Heart left ventricle (tissue), 16 donors: ENCODE measurements around the gene KDM2A. TPM values are rescaled to one million over a fixed set of nuclear protein-coding genes. Genes with fewer than 3 reads are reported as not detected.

Experiments
- ATAC-seq, 4 donors: fragments of 200-7000 bp; cut with Tn5 transposase; one replicate each; pipeline ENCODE4 v1.9.1; 2020 to 2022; ENCODE audit warnings: moderate library complexity in 4 of 4, mild to moderate bottlenecking in 3 of 4, moderate number of reproducible peaks in 1 of 4
- DNase-seq, 5 donors: peaks; one replicate each; pipeline ENCODE4 v3.0.0-alpha.2; 2020
- H3K27ac ChIP-seq, 12 donors: fragments of 200-600 bp; sonication (generic) in 4 of 12; one replicate each; pipeline versions ENCODE4 v1.5.0 to v1.8.0; 2016 to 2022; ENCODE audit warnings: mild to moderate bottlenecking in 2 of 12
- H3K27me3 ChIP-seq, 9 donors: fragments of 200-600 bp; sonication (generic) in 2 of 9; one replicate each; pipeline versions ENCODE4 v1.5.1 to v1.8.0; 2016 to 2022; ENCODE audit warnings: mild to moderate bottlenecking in 3 of 9
- H3K36me3 ChIP-seq, 9 donors: fragments of 200-600 bp; sonication (generic) in 2 of 9; one replicate each; pipeline versions ENCODE4 v1.5.0 to v1.8.0; 2018 to 2022; ENCODE audit warnings: mild to moderate bottlenecking in 2 of 9
- H3K4me1 ChIP-seq, 12 donors: fragments of 200-600 bp; sonication (generic) in 4 of 12; one replicate each; pipeline versions ENCODE4 v1.5.0 to v1.8.0; 2016 to 2022; ENCODE audit warnings: mild to moderate bottlenecking in 3 of 12
- H3K4me3 ChIP-seq, 12 donors: fragments of 200-600 bp; sonication (generic) in 4 of 12; one replicate each; pipeline versions ENCODE4 v1.5.0 to v1.8.0; 2017 to 2022; ENCODE audit warnings: mild to moderate bottlenecking in 9 of 12, moderate library complexity in 4 of 12
- H3K9me3 ChIP-seq, 12 donors: fragments of 200-600 bp; sonication (generic) in 4 of 12; one replicate each; pipeline versions ENCODE4 v1.5.0 to v1.8.0; 2016 to 2022; ENCODE audit warnings: mild to moderate bottlenecking in 1 of 12
- POLR2A ChIP-seq, 2 donors: fragments of 450-650 bp; IDR thresholded peaks; one replicate each; pipeline ENCODE4 v1.6.1; 2017; ENCODE audit warnings: antibody characterized with exemption in 2 of 2, mild to moderate bottlenecking in 2 of 2, moderate library complexity in 2 of 2
- WGBS, 4 donors: extraction: QIAGEN DNeasy Blood & Tissue Kit in 2 of 4; methylation state at CpG; one replicate each; pipeline versions ENCODE4 v1.1.5 to v1.1.7; 2013 to 2018; 5-methylcytosine and 5-hydroxymethylcytosine counted together
- intact Hi-C, 10 donors: fragments of 100-400 bp; cut with DNase I; formaldehyde crosslinking; loops; one replicate each; pipeline versions ENCODE4 v1.11.1 to v1.14.2; 2022
- polyA plus RNA-seq, 2 donors: library from polyadenylated mRNA; stranded (reverse); fragments of 200-250 nt; gene quantifications; one replicate each; pipeline ENCODE4 v1.2.3, GENCODE V29; 2013
- total RNA-seq, 9 donors: library from RNA; depleted of rRNA in 2 of 9; stranded (reverse); fragments of >200 nt in 2 of 9; fragmentation: NEBNext Ultra II Directional in 3 of 9; extraction: Animal tissue kit (Norgen Biotek cat#: 25700) in 3 of 9; gene quantifications; one replicate each; pipeline versions ENCODE4 v1.1.0 to v1.2.4, GENCODE V29; 2016 to 2023
- TF ChIP-seq, protein P1 (sequence below), 12 donors: fragments of 200-600 bp; sonication (generic) in 4 of 12; IDR thresholded peaks; one replicate each; pipeline versions ENCODE4 v1.5.0 to v1.8.0; 2018 to 2022; ENCODE audit warnings: antibody characterized with exemption in 12 of 12, mild to moderate bottlenecking in 5 of 12
- donor health status: ischemic (EF 13 %, LVEDD 7.1; RV severe dilation, severe dysfunction).
- donor health status: healthy with polysubstance abuse.
- donor health status: DM: no; HTN: yes; CAD: no.
- donor health status: DM: no; HTN: no; CAD: no.
- donor health status: ischemic (EF 25% LVEDD 6.9; RV normal size, moderate dysfunction).
- donor health status: ischemic (EF 25% LVEDD 5.7; RV mildly dilated, moderate dysfunction).
- donor health status: healthy.
- donor health status: DM: yes; HTN: yes; CAD: no.
- donor health status: ischemic (EF 35%, LVEDD 5.7; RV mildly dilated, moderate dysfunction).
- donor health status: nonischemic (EF 11% LVEDD 7.7; RV severe dilation, severe dysfunction).
- donor health status: DM: yes; HTN: yes; CAD: no.
- donor health status: PGD.
- donor health status: ischemic (EF 29% LVEDD 5.4; RV normal size, mild dysfunction).
- donor health status: nonischemic (EF 23%, LVEDD 6.1; RV moderate dilation, normal function).

Gene KDM2A
- total and polyA plus RNA-seq, 11 donors = 23.4 to 66.4 (median 37.3) TPM

DNA sequence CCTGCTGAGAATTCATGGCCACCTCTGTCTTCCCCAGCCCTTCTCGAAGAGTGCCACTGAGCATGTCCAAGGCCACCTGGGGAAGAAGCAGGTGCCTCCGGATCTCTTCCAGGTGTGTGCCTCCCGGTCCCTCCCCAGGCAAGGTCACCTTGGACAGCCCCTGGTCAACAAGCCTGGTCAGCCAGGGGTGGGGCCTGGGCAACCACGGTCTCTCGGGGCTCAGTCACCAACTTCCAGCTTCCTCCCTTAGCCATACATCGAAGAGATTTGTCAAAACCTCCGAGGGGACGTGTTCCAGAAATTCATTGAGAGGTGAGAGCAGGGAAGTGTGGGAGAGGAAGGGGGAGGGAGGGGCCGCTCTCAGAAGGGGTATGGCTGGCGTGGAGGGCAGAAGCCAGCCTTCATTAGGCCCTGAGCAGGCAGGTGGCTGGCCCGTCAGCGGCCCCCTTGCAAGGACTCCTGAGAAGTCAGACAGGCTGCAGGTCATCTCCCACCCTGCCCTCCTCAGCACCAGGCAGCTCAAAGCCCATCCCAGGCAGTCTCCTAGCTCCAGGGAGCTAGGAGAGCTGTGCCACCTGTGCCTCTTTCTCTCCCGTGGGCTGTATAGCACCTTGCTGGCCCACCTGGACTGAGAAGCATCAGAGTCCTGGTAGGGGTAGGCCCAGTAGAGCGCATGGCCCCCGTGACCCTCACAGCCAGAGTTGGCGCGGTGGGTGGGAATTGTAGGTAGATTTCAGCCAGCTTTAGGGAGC, 160.7 kb downstream of the KDM2A start:
- no peak overlapping the region for H3K4me3 ChIP-seq
- H3K4me1 ChIP-seq = peaks cover 12 to 97% (median 49%) of the 10 kb centered on the region in 12 donors
- 83 to 87% (median 85%) methylated on average over 16 to 17 of the region's 17 CpGs for WGBS, 4 donors
- TF ChIP-seq, protein P1, sequence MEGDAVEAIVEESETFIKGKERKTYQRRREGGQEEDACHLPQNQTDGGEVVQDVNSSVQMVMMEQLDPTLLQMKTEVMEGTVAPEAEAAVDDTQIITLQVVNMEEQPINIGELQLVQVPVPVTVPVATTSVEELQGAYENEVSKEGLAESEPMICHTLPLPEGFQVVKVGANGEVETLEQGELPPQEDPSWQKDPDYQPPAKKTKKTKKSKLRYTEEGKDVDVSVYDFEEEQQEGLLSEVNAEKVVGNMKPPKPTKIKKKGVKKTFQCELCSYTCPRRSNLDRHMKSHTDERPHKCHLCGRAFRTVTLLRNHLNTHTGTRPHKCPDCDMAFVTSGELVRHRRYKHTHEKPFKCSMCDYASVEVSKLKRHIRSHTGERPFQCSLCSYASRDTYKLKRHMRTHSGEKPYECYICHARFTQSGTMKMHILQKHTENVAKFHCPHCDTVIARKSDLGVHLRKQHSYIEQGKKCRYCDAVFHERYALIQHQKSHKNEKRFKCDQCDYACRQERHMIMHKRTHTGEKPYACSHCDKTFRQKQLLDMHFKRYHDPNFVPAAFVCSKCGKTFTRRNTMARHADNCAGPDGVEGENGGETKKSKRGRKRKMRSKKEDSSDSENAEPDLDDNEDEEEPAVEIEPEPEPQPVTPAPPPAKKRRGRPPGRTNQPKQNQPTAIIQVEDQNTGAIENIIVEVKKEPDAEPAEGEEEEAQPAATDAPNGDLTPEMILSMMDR (IDR thresholded peaks at IDR 0.05) = no peak
- no peak for TF ChIP-seq POLR2A (IDR thresholded peaks at IDR 0.05)
- H3K27ac ChIP-seq = peak overlapping the region in 5 of 12 donors; percentile 27 to 100 (median 87)
- intact Hi-C loops = no loop called here
- DNase-seq = peak in 4 of 5 donors; percentile 12 to 52 (median 20)
- H3K36me3 ChIP-seq = peaks cover 3 to 76% (median 59%) of the 10 kb centered on the region in 9 donors
- H3K27me3 ChIP-seq = no peaks in the 10 kb centered on the region
- H3K9me3 ChIP-seq = no peaks in the 10 kb centered on the region
- no peak for ATAC-seq

DNA sequence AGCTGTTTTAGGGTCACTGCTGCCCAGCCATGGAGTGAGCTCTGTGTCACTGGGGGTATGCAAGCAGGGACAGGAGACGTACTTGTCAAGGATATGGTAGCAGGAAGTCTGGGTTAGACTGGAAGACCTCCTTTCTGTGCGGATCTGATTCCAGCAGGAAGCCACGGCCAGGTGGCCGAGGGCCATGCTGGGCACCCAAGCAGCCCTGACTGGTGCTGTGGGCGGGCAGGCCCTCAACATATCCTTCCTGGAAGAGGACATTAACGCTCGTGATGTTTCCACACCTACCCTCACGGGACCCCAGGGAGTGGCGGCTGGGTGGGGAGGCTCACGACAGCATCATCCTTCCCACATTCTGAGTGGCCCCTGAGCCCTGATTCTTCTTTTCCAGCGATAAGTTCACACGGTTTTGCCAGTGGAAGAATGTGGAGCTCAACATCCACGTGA, 161.3 kb downstream of the KDM2A start:
- Histone ChIP-seq H3K27me3 (no peaks in the 10 kb centered on the region), H3K36me3 (peaks cover 6 to 82% (median 65%) of the 10 kb centered on the region in 9 donors), H3K4me3 (no peak overlapping the region), H3K4me1 (peaks cover 12 to 97% (median 43%) of the 10 kb centered on the region in 12 donors), H3K27ac (peak overlapping the region in 3 of 12 donors; percentile 31 to 100 (median 87)), H3K9me3 (no peaks in the 10 kb centered on the region)
- DNase-seq (peak in 4 of 5 donors; percentile 15 to 57 (median 17)), ATAC-seq (no peak)
- WGBS, 4 donors = 63 to 73% (median 70%) methylated on average over 13 of the region's 13 CpGs
- intact Hi-C loops = no loop called here
- no peak for TF ChIP-seq POLR2A (IDR thresholded peaks at IDR 0.05)

DNA sequence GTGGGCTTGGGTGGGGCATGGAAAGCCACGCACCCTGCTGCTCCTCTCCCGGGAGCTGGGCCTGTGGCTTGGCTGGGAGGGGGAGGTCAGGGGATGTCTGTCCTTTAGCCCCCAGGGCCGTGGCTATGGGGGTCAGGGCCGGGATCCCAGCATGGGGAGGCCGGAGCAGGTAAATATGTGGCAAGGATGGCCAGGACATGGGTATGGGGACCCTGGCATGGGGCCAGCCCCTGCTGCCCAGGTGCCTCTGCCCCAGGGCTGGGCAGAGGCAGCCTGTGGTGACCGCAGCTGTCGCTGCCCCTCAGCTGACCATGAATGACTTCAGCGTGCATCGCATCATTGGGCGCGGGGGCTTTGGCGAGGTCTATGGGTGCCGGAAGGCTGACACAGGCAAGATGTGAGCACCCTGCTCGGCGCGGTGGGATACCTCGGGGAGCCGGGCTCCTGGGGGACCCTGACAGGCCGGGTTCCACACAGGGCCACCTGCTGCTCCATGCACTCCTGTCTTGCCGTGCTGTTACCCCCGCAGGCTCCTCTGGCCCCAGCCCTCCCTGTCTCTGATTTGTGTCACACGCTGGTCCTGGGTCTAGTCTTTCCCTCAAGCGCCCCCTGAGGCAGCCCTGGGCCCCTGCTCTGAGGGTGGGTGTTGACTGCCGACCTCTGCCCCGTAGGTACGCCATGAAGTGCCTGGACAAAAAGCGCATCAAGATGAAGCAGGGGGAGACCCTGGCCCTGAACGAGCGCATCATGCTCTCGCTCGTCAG, 161.9 kb downstream of the KDM2A start:
- H3K36me3 ChIP-seq = peaks cover 6 to 83% (median 71%) of the 10 kb centered on the region in 9 donors
- intact Hi-C loops = no loop called here
- H3K4me1 ChIP-seq = peaks cover 9 to 97% (median 37%) of the 10 kb centered on the region in 12 donors
- 92 to 95% (median 93%) methylated on average over 26 to 31 of the region's 31 CpGs for WGBS, 4 donors
- H3K27ac ChIP-seq = peak overlapping the region in 1 of 12 donors; percentile 100
- no peak for TF ChIP-seq POLR2A (IDR thresholded peaks at IDR 0.05)
- TF ChIP-seq, protein P1 (IDR thresholded peaks at IDR 0.05) = no peak
- no peak for ATAC-seq
- peak in 4 of 5 donors; percentile 18 to 56 (median 26) for DNase-seq
- H3K4me3 ChIP-seq = no peak overlapping the region
- H3K9me3 ChIP-seq = no peaks in the 10 kb centered on the region
- H3K27me3 ChIP-seq = no peaks in the 10 kb centered on the region

DNA sequence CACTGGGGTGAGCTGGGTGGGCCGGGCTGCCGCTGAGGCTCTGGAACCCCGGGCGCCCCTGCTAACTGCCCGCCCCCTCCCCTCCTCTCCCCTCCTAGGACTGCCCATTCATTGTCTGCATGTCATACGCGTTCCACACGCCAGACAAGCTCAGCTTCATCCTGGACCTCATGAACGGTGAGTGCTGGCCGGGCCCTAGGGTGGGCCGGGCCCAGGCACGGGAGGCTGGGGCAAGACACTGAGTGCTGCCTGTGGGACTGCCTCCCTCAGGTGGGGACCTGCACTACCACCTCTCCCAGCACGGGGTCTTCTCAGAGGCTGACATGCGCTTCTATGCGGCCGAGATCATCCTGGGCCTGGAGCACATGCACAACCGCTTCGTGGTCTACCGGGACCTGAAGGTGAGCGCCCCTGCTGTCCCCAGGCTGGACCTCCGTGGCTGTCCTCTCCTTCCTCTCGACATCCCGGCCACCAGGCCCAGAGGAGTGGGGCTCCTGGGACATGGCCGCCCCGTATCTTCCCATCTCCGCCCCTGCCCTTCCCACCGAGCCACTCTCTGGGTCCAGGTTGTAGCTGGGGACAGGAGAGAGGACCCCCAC, 162.6 kb downstream of the KDM2A start:
- ATAC-seq (no peak), DNase-seq (peak in 4 of 5 donors; percentile 13 to 37 (median 16))
- Histone ChIP-seq H3K27me3 (no peaks in the 10 kb centered on the region), H3K9me3 (no peaks in the 10 kb centered on the region), H3K36me3 (peaks cover 6 to 90% (median 76%) of the 10 kb centered on the region in 9 donors), H3K4me1 (peaks cover 5 to 97% (median 30%) of the 10 kb centered on the region in 12 donors), H3K27ac (peak overlapping the region in 1 of 12 donors; percentile 100), H3K4me3 (no peak overlapping the region)
- WGBS, 4 donors = 90 to 93% (median 92%) methylated on average over 22 to 27 of the region's 27 CpGs
- TF ChIP-seq POLR2A (IDR thresholded peaks at IDR 0.05) = no peak
- TF ChIP-seq, protein P1 (IDR thresholded peaks at IDR 0.05) = no peak
- intact Hi-C loops = no loop called here
